ENCODE results near the gene KNSTRN. TPM values are rescaled to one million over a fixed set of nuclear protein-coding genes. Genes with fewer than 3 reads are reported as not detected.

Gene KNSTRN
- total and polyA plus RNA-seq, 8 donors: 4.0 to 16.3 (median 12.5) TPM

GRCh38 chr15:40405501-40406381 lies 23.2 kb downstream of the KNSTRN start, which contains the start of gene IVD:
IVD (plus strand) TSS chr15:40405795; CDS start chr15:40405828, 33 bp downstream.
- Histone ChIP-seq H3K27ac (peak within 1 kb of the TSS; percentile 82 to 87 (median 83)), H3K27me3 (no peaks in the 10 kb centered on the region), H3K9me3 (no peaks in the 10 kb centered on the region), H3K4me3 (peak within 1 kb of the TSS; percentile 81 to 95 (median 88)), H3K4me1 (peaks cover 14 to 34% (median 28%) of the 10 kb centered on the region in 4 donors), H3K36me3 (peaks cover 14 to 34% (median 34%) of the 10 kb centered on the region in 4 donors)
- TF ChIP-seq POLR2A (IDR thresholded peaks at IDR 0.05) (no peak), CTCF (IDR thresholded peaks at IDR 0.05) (no peak), POLR2AphosphoS5 (IDR thresholded peaks at IDR 0.05) (peak; percentile 52 to 87 (median 86))
- peak; percentile 96 to 98 for DNase-seq
- intact Hi-C loops (cut with DNase I; ENCODE audit: low total_unique reads): no loop called here
- WGBS, 5 donors: 0 to 3% (median 1%) methylated on average over 11 to 54 of the region's 54 CpGs

GRCh38 chr15:40407330-40407990 lies 24.9 kb downstream of the KNSTRN start:
- peaks cover 24 to 52% (median 51%) of the 10 kb centered on the region in 4 donors for H3K36me3 ChIP-seq
- TF ChIP-seq POLR2A (IDR thresholded peaks at IDR 0.05) (no peak), EP300 (IDR thresholded peaks at IDR 0.05) (no peak), CTCF (IDR thresholded peaks at IDR 0.05) (no peak), POLR2AphosphoS5 (IDR thresholded peaks at IDR 0.05) (no peak)
- no peaks in the 10 kb centered on the region for H3K27me3 ChIP-seq
- no peak for DNase-seq
- H3K27ac ChIP-seq: no peak overlapping the region
- 80 to 87% (median 82%) methylated on average over 8 of the region's 8 CpGs for whole genome bisulfite sequencing, 5 donors
- H3K9me3 ChIP-seq: no peaks in the 10 kb centered on the region
- peak overlapping the region in 1 of 4 donors; percentile 95 for H3K4me3 ChIP-seq
- intact Hi-C loops (cut with DNase I; ENCODE audit: low total_unique reads): no loop called here
- H3K4me1 ChIP-seq: peaks cover 14 to 40% (median 34%) of the 10 kb centered on the region in 4 donors

GRCh38 chr15:40409366-40409765 lies 26.8 kb downstream of the KNSTRN start:
- Histone ChIP-seq H3K4me3 (no peak overlapping the region), H3K27ac (no peak overlapping the region), H3K9me3 (no peaks in the 10 kb centered on the region), H3K36me3 (peaks cover 32 to 71% (median 70%) of the 10 kb centered on the region in 4 donors), H3K4me1 (peaks cover 14 to 44% (median 39%) of the 10 kb centered on the region in 4 donors), H3K27me3 (no peaks in the 10 kb centered on the region)
- TF ChIP-seq EP300 (IDR thresholded peaks at IDR 0.05) (no peak), POLR2A (IDR thresholded peaks at IDR 0.05) (no peak), CTCF (IDR thresholded peaks at IDR 0.05) (no peak), POLR2AphosphoS5 (IDR thresholded peaks at IDR 0.05) (no peak)
- DNase-seq: no peak
- intact Hi-C loops (cut with DNase I; ENCODE audit: low total_unique reads): no loop called here
- WGBS, 5 donors: 63 to 84% (median 75%) methylated on average over 3 of the region's 3 CpGs

GRCh38 chr15:40410476-40410875 lies 28.0 kb downstream of the KNSTRN start:
- intact Hi-C loops (cut with DNase I; ENCODE audit: low total_unique reads): loop anchor here (10.0 kb wide), 1 partner anchor 46 kb away; no protein-coding TSS in a partner anchor
- no peaks in the 10 kb centered on the region for H3K9me3 ChIP-seq
- no peaks in the 10 kb centered on the region for H3K27me3 ChIP-seq
- TF ChIP-seq EP300 (IDR thresholded peaks at IDR 0.05): no peak
- no peak for TF ChIP-seq POLR2AphosphoS5 (IDR thresholded peaks at IDR 0.05)
- no peak for TF ChIP-seq POLR2A (IDR thresholded peaks at IDR 0.05)
- TF ChIP-seq CTCF (IDR thresholded peaks at IDR 0.05): no peak
- DNase-seq: no peak
- WGBS, 5 donors: 94 to 96% (median 95%) methylated on average over 11 of the region's 11 CpGs
- peaks cover 43 to 82% (median 81%) of the 10 kb centered on the region in 4 donors for H3K36me3 ChIP-seq
- no peak overlapping the region for H3K4me3 ChIP-seq
- H3K27ac ChIP-seq: no peak overlapping the region
- peaks cover 10 to 35% (median 31%) of the 10 kb centered on the region in 4 donors for H3K4me1 ChIP-seq

Data from stomach (tissue), 9 donors.